ENCODE measurements around the gene CASP10.

GRCh38 chr2:201233812-201234662 is 51.1 kb downstream of the CASP10 start:
- TF ChIP-seq CTCF (IDR thresholded peaks at IDR 0.05), result no peak
- TF ChIP-seq EP300 (IDR thresholded peaks at IDR 0.05), result no peak

Measured in tibial nerve (tissue), 4 donors.